Activated CD8-positive, alpha-beta memory T cell treated with anti-CD3 and anti-CD28 coated beads for 36 hours (primary cell): Measurements from ENCODE around the gene PRF1. TPM values are rescaled to one million over a fixed set of nuclear protein-coding genes. Genes with fewer than 3 reads are reported as not detected.
"Not testable (repeated sequence)": the region's sequence is repeated elsewhere in the genome, so short reads cannot be mapped to it uniquely, and the experiment has no call there.

Experiments
- CTCF ChIA-PET: fragments of 350-600 bp; sonication (Branson Sonifier 250); formaldehyde crosslinking; loops from one replicate; lab custom pipeline; 2021; ENCODE audit warnings: antibody characterized with exemption; lab: Charles Lee
- POLR2A ChIA-PET: fragments of 350-600 bp; sonication (Branson Sonifier 250); formaldehyde crosslinking; loops from one replicate; lab custom pipeline; 2021; ENCODE audit warnings: antibody characterized with exemption; lab: Charles Lee
- total RNA-seq, 2 experiments: library from RNA; stranded (reverse); gene quantifications; one replicate each; pipeline ENCODE4 v1.2.3, GENCODE V29; 2021

PRF1 gene
- total RNA-seq, 2 experiments from 2014 or later, result 142 to 149 TPM

DNA sequence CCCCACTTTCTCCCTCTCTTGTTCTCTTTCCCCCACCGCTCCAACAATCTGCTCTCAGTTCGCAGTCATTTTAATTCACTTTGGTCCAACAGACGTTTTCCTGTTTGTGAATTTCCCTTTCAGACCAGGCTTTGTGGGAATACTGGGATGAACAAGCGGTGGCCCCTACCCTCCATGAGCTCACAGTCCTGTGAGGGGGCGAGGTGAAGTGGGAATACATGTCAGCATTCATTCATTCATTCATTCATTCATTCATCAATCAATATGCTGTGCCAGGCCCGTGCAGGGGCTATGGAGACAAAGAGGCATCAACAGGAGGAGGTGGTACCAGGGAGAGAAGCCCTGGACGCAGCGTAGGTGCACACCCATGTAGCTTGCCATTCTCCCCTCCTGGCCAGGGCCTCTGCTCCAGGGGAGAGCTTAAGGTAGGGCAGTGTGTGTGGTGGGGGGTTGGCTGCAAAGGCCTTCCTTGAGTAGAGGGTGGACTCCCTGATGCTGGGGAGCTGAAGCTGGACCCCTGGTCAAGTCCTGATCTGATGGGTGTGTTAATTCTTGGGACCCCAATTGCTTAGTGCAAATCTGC is 16.1 kb downstream of the PRF1 start:
- POLR2A ChIA-PET, result interaction anchor here (0.7 kb wide), 1 partner anchor 15 kb away, joined by 3 read pairs; no protein-coding TSS in a partner anchor
- CTCF ChIA-PET, result interaction anchor here (1.5 to 1.6 kb wide), 2 partner anchors 11 to 27 kb away, joined by 4 to 6 read pairs; no protein-coding TSS in a partner anchor

DNA sequence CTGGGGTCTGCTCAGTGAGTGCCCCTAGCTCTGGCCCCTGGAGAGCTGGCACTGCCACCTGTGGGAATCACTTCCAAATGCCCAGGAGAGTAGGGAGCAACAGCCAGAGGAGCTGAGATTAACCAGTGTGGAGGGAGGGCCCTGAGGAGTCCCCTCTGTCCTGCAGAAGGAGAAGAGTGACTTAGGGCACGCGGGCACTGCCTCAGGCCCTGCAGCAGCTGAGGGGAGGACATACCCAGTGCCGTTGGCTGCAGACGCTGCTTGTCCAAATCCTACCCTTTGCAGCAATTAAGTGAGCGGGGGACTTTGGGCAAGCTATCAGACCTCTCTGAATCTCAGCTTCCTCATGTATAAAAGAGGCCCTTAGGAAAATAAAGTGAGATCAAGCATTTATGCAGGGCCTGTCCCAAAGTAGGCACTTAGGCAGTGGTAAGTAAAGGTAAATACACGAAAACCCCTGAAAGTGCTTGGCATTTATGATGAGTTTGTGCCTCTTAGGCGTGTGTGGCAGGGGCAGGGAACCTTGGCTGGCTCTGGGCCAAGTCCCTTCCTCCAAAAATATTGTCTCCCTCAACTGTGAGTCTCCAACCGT is 16.9 kb downstream of the PRF1 start:
- POLR2A ChIA-PET, result no interaction called here

DNA sequence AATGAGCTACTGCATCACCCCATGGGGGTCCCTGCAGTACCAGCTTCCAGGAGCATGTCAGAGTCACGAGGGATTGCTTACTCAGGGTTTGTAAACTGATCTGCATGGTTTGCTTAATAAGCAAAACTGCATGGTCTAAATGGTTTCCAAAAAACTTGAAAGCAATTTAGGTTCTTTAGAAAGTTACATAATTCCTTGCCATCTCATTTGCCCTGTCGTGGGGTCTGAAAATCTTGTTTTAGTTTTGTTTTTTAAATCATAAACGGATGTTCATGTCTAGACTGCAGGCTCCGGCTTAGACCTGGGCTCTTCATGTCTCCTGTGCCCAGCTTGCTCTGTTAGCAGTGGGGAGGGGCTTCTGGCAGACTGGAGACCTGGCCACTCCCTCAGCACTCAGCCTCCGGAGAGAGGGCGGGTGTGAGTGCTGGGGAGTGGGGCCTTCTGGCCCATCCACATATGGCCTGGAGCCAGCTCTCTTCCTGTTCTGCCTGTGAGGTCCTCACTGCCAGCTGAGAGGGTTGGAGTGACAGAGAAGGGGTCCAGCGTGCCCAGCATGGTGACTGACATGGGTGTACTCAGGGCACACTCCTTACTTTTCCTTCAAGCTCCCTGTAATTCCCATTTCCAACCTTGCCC is 17.5 kb downstream of the PRF1 start:
- CTCF ChIA-PET, result no interaction called here
- POLR2A ChIA-PET, result no interaction called here

More for the DNA sequence above, 16.9 kb downstream of the PRF1 start:
- CTCF ChIA-PET, result interaction anchor here (1.6 kb wide), 1 partner anchor 26 kb away, joined by 4 read pairs; no protein-coding TSS in a partner anchor

DNA sequence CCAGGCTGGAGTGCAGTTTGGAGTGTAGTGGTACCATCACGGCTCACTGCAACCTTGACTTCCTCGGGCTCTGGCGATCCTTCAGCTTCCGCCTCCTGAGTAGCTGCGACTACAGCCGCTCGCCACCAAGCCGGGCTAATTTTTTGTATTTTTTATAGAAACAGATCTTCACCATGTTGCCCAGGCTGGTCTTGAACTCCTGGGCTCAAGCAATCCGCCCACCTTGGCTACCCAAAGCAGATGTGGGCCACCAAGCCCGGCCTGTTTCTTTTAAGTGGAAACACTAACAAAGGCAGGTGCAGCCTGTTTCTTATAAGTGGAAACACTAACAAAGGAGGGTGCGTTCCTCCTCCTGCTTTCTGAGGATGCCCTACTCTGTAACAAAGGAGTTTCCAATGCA is 18.2 kb downstream of the PRF1 start:
- CTCF ChIA-PET, result no interaction called here
- POLR2A ChIA-PET, result no interaction called here

DNA sequence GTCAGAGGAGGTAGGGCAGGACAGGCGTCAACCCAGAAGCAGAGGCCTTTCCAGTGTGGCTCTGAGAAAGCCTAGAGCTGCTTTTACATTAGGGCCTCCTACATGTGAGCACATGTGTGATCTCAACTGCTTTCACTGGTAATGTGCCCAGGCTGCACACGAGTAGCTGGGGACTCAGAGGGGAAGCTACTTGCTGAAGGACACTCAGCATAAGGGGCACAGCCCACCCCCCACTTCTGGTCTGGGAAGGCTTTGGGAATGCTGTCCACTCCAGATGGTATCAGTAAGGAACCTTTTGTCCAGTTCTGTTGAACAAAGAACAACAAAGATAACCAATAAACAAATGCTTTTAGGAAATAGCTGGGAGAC is 18.9 kb downstream of the PRF1 start:
- CTCF ChIA-PET, result interaction anchor here (0.6 kb wide), 1 partner anchor 74 kb away, joined by 7 read pairs; no protein-coding TSS in a partner anchor
- POLR2A ChIA-PET, result no interaction called here

DNA sequence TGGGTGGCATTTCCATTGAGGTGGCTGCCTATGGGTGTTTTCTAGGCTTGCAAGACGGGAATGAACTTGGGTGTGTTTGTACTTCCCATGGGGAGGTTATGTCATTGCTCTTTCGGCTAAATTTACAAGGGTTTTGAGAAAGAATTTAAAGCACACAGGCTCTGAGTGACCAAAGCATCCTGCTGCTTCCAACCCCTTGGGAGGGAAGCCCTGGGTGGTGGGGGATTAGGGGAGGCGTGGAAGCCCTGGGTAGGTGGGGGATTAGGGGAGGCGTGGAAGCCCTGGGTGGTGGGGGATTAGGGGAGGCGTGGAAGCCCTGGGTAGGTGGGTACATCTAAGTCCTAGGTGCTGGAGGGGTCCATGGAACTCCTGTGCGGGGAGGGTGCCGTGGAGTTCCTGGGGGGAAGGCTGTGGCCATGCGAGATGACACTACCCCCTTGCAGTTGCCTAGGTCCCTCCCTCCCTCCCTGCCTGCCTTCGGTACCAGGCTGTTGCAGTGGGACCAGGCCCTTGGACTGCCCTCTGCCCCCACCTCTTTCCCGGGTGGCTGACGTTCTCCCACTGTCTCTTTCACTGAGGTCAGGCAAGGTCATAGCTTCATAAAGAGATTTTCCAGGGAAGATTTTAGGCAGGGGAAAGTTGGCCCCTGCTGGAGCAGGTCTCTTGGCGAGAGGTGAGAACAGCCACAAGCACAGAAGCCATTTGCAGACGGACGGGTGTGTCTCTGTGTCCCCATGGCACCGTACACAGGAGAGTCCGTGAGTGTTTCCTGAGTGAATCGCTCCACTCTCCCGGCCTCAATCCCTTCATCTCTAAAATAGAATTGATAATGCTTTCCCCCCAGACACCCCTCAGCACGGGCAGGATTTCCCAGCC is 19.5 kb downstream of the PRF1 start:
- ChIA-PET POLR2A (no interaction called here), CTCF (interaction anchor here (0.6 to 1.1 kb wide), 2 partner anchors 15 to 75 kb away, joined by 3 to 7 read pairs; no protein-coding TSS in a partner anchor)

DNA sequence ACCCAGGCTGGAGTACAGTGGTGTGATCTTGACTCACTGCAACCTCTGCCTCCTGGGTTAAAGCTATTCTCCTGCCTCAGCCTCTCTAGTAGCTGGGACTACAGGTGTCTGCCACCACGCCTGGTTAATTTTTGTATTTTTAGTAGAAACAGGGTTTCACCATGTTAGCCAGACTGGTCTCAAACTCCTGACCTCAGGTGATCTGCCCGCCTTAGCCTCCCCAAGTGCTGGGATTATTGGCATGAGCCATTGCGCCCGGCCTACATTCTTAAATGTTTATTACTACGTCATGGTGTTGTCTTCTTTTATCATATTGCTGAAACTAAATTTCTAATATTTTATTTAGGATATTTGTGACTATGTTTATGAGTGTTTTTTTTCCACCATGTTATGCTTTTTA is 21.4 kb downstream of the PRF1 start:
- POLR2A ChIA-PET, result not testable (repeated sequence)
- CTCF ChIA-PET, result interaction anchor here (0.7 kb wide), 1 partner anchor 1191 kb away, joined by 3 read pairs; no protein-coding TSS in a partner anchor

DNA sequence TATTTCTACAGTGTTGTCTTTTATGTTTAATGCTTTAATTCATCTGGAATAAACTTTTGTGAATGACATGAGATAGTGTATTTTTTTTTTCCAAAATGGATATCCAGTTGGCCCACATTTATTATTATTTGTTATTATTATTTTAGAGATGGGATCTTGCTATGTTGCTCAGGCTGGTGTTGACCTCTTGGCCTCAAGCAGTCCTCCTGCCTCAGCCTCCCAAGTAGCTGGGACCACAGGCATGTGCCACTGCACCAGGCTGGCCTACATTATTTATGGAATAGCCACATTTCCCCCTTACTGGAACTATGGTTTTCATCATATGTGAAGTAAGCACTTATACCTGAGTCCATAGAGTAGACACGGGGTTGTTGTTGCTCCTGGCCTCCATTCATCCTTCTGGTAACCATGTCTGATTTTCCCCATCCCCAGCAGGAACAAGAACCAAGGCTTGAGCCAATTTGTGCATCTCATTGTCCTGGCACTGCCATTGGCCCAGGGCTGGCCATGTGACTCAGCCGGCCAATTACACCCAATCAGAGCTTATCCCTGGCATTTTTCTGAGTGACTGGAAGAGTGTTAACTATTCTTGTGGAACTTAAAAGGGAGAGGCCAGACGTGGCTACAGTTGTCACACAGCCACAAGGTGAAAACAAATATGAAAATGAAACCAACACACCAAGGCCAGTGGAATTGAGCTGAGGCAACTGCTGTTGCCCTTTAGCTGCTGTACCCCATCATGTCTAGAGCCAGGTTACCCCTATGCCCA is 23.1 kb downstream of the PRF1 start:
- POLR2A ChIA-PET, result interaction anchor here (0.6 kb wide), 1 partner anchor 18 kb away, joined by 3 read pairs; no protein-coding TSS in a partner anchor
- CTCF ChIA-PET, result interaction anchor here (0.6 to 7.4 kb wide), 3 partner anchors 19 to 33 kb away, joined by 3 to 41 read pairs (median 4); no protein-coding TSS in a partner anchor

DNA sequence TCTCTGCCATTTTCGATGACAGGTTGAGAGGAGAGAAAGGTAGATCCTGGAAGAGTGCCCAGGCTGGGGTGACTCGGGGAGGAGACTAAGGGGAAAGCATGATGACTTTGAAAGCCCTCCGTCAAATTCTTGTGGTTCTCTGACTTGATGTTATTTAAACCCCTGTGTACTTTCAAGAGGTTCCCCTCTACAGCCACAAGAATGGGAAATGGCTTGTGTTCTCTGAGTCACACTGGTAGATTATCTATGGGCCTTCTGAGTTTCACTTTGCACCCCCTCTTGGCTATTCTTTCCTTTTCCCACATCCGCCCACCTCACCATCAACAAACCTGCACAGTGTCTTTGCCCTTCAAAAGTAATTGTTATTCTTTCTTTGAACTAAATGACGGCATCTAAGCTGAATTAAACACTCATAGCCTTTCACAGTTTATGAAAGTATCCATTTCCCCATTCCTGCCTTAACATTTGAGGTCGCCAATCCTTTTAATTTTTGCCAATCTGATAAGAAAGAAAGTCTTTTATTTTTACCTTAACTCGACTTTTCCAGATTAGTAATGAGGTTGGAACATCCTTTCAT is 24.1 kb downstream of the PRF1 start:
- ChIA-PET POLR2A (interaction anchor here (0.5 kb wide), 1 partner anchor 412 kb away, joined by 6 read pairs; no protein-coding TSS in a partner anchor), CTCF (interaction anchor here (0.8 to 7.4 kb wide), 3 partner anchors 10 to 27 kb away, joined by 3 to 41 read pairs (median 5); no protein-coding TSS in a partner anchor)

DNA sequence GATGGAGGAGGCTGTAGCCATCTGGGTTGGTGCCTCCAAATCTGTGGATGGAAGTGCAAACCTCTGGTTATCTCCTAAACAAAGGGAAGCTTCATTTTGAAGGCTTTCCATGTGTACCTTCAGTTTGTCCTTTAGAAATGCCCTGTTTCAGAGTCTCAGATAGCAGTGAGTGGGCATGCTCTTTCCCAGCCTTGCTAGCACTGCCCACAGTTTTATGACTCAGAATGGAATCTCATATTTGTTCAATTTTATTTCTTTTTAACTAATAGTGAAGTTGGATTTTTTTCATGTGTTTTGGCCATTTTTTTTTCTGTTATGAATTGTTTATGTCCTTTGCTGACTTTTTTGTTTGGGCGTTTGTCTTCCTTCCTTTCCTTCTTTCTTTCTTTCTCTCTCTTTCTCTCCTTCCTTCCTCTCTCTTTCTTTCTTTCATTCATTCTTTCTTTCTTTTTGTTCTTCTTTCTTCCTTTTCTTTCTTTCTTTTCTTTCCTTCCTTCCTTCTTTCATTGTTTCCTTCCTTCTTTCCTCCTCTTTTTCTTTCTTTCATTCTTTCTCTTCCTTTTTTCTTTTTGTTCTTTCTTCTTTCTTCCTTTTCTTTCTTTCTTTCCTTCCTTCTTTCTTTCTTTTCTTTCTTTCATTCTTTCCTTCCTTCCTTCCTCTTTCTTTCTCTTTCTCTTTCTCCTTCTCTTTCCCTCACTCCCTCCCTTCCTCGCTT is 25.6 kb downstream of the PRF1 start:
- CTCF ChIA-PET, result interaction anchor here (1.7 to 7.4 kb wide), 3 partner anchors 10 to 26 kb away, joined by 6 to 41 read pairs (median 7); no protein-coding TSS in a partner anchor
- POLR2A ChIA-PET, result interaction anchor here (0.6 to 1.3 kb wide), 5 partner anchors 12 to 1512 kb away, joined by 3 to 8 read pairs (median 6); partner anchors contain the start of genes PRF1 and SPOCK2

DNA sequence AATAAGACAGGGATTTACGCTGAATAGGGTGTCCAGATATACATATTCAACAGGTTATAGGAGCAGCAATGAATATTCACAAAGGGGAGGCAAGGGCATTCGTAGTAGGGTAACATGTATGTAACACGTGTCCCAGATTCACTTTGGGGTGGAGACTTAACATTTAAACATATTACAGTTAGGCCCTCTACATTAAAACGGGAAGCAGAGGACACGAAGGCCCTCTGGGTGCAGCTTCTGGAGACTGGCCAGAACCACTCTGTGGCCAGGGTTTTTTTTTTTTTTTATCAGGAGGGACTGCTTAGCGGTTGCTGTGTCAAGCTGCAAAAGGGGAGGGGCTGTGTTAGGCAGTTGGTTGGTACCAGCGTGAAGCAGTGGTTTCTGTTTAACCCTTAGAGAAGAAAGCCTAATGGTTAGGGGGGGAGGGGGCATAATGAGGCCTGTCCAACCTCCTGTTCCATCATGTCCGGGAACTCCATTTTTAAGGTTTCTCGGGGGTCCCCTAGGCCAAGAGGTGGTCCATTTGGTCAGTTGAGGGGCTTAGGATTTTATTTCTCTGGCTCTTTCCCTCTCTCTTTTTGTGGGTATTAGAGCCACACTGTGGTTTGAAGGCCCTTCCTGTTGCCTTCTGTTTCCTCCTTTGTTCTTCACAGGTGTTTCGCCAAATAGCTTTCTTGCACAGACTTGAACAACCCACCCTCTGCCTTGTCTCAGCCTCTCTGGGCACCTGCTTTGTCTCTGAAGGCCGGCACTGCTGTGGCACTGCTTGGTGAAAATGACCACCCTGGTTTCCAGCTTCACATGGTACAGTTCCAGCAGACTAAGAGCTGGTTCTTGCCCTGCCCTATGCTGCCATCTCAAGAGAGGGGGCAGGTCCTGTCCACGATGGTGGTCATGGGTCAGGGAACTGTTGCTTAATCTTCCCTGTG is 26.4 kb downstream of the PRF1 start:
- ChIA-PET POLR2A (interaction anchor here (0.7 to 1.3 kb wide), 4 partner anchors 11 to 42 kb away, joined by 3 to 8 read pairs (median 6); partner anchors contain the start of gene PRF1), CTCF (interaction anchor here (0.8 to 7.4 kb wide), 5 partner anchors 9 to 25 kb away, joined by 3 to 41 read pairs (median 6); no protein-coding TSS in a partner anchor)

DNA sequence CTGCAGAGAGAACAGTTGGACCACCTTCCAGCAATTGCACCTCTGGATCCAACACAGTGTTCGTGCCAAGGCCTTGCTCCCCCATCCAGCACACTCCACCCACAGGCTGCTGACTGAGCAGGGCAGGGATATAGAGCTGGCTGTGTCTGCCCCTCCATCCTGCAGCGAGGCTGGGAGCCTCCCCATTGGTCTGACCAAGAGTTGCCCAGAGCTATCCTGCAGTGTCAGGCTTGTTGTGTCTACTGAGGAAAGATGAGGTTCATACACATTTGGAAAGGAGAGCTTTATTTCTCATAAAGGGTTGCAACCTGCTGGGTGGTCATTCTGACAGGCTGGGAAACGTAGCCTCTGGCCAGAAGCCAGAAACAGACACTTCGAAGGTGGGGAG is 27.1 kb downstream of the PRF1 start:
- CTCF ChIA-PET, result interaction anchor here (0.8 to 7.4 kb wide), 5 partner anchors 9 to 25 kb away, joined by 3 to 41 read pairs (median 6); no protein-coding TSS in a partner anchor
- POLR2A ChIA-PET, result interaction anchor here (1.3 kb wide), 1 partner anchor 15 kb away, joined by 6 read pairs; no protein-coding TSS in a partner anchor

DNA sequence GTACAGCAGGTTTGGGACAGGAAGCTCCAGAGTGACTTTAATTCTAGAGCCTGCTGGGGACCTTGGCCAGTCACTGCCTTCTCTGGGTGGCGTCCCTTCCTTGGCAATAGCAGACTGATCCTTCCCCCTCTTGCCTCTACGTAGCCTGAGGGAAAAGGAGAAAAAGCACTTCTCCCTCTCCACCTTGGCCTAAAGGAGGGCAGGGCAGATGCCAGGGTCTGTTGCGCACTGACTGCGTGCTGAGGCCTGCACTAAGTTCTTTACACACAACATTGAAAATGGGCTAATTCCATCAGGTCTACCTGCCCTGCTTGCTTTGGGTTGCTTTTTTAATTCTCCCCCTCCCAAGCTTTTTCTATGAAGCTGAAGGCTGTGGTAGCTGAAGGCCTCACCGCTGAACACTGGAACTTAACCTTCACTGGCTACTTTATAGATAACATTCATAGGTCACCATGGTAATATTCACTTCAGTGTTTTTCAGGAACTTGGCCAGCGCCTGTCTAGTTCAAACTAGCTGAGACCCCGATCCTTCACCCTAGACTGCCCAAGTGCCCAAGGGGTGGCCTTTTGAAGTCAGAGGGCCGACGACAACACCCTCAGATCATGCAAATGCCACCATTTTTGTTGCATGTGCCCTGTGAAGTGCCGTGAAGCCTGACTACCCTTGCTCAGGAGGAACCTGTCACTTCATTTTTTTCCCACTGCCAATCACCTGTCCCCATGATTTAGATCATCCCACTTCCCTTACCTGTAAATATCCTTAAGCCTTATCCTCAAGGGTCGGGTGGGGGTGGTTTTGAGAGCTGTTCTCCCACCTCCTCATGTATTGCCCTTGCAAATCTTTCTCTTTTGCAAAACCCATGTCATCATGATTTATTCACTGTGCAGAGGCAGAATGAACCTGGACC is 28.7 kb downstream of the PRF1 start:
- ChIA-PET POLR2A (interaction anchor here (0.6 kb wide), 1 partner anchor 1566 kb away, joined by 4 read pairs; no protein-coding TSS in a partner anchor), CTCF (interaction anchor here (7.4 kb wide), 1 partner anchor 14 kb away, joined by 41 read pairs; no protein-coding TSS in a partner anchor)

DNA sequence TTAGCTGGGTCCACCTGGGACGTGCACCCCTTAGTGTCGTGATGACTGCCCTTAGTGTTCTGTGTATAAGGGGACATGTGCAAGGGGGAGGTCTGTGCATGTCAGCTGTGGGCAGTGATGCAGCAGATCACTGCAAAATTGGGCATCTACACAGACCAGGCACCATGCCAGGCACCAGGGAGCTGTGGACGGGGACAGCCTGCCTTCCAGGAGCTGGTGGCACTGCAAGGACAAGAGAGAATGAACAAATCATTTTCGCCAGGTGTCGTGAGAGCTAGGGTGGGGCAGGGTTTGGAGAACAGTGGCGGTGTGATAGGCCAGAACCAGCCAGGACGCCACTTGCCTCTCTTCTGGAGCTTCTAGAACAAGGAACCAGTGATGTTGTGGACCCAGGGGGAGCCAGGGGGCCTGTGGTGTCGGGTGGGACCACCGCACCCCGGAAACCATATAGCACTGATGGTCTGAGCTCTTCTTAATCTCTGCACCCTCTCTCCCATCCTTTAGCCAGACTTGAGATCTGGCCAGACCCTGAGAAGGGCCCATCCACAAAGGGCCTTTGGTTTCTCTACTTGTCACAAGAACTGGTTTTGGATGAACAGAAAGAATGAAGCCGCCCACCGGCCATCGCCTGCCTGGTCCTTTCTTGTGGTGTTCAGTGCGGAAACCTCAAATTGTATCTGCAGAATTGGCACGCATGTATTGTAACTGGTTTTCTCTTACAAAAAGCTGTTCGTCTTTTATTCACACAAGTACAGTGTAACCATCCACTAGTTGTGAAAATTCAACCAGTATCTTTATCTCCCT is 30.7 kb downstream of the PRF1 start:
- POLR2A ChIA-PET, result no interaction called here
- CTCF ChIA-PET, result no interaction called here
